IMR-90 (cell line): ENCODE data around the gene SYS1.

Source experiments
- BHLHE40 ChIP-seq: fragments of 150-350 bp; IDR thresholded peaks from 2 replicates; pipeline ENCODE4 v1.6.1; 2016; ENCODE audit warnings: mild to moderate bottlenecking, low read depth, low read length
- CTCF ChIP-seq: conservative IDR thresholded peaks from 2 replicates; pipeline ENCODE4 v1.5.1; 2012; ENCODE audit warnings: mild to moderate bottlenecking, low read depth, low read length, improper control_type of control experiment
- FOS ChIP-seq: fragments of 150-350 bp; IDR thresholded peaks from 2 replicates; pipeline ENCODE4 v1.6.1; 2016; ENCODE audit warnings: low read depth, low read length
- POLR2A ChIP-seq: IDR thresholded peaks from 2 replicates; pipeline ENCODE4 v1.6.1; 2012; ENCODE audit warnings: mild to moderate bottlenecking, low read depth, low read length
- RCOR1 ChIP-seq: IDR thresholded peaks from 2 replicates; pipeline ENCODE4 v1.6.1; 2012; ENCODE audit warnings: mild to moderate bottlenecking, low read length, improper control_type of control experiment; ENCODE audit not compliant: insufficient replicate concordance
- RFX5 ChIP-seq: IDR thresholded peaks from 2 replicates; pipeline ENCODE4 v1.8.0; 2012; ENCODE audit warnings: low read depth, mild to moderate bottlenecking, low read length, moderate library complexity
- SMC3 ChIP-seq: fragments of 150-350 bp; IDR thresholded peaks from 2 replicates; pipeline ENCODE4 v1.6.1; 2016; ENCODE audit warnings: low read depth, mild to moderate bottlenecking, antibody characterized with exemption, low read length, moderate library complexity

- TF ChIP-seq CTCF (no peak), FOS (no peak), RCOR1 (no peak), RFX5 (no peak), SMC3 (no peak), POLR2A (no peak), BHLHE40 (no peak)
Observed at GRCh38 chr20:45352729-45353128, 10.2 kb upstream of the SYS1 start.
